Body of pancreas (tissue), 4 donors: ENCODE results near the gene GIT1.

Source experiments
- CTCF ChIP-seq, 7 experiments: fragments of 450-650 bp in 4 of 7; fragments of 200-600 bp in 3 of 7; sonication (generic) in 3 of 7; IDR thresholded peaks; one replicate each; pipeline ENCODE4 v1.5.1; 2016 to 2019; ENCODE audit warnings: antibody characterized with exemption in 7 of 7
- POLR2A ChIP-seq, 3 donors: fragments of 450-650 bp; IDR thresholded peaks; one replicate each; pipeline ENCODE4 v1.6.1; 2016; ENCODE audit warnings: antibody characterized with exemption in 3 of 3, mild to moderate bottlenecking in 2 of 3

- TF ChIP-seq CTCF (IDR thresholded peaks at IDR 0.05) (no peak), POLR2A (IDR thresholded peaks at IDR 0.05) (no peak)
Observed at GRCh38 chr17:29627951-29628350, 38.5 kb upstream of the GIT1 start.
